HL-60 (cell line): ENCODE results near the gene HTR2B.

Source experiments
- DNase-seq, 2 experiments: peaks; one replicate each; pipeline ENCODE4 v3.0.0-alpha.2; 2010 to 2020; ENCODE audit warnings: low read depth in 1 of 2, low spot score in 1 of 2
- H3K27ac ChIP-seq: fragments of 250-450 bp; sonication (Bioruptor Pico); replicated peaks from 2 replicates; pipeline ENCODE4 v1.5.1; 2020; ENCODE audit warnings: mild to moderate bottlenecking, moderate library complexity
- H3K27me3 ChIP-seq: fragments of 250-450 bp; sonication (Bioruptor Pico); 2 replicates; pipeline ENCODE4 v1.5.1; 2021; ENCODE audit warnings: mild to moderate bottlenecking, moderate library complexity; ENCODE audit not compliant: insufficient read depth, poor library complexity, severe bottlenecking
- H3K4me3 ChIP-seq: replicated peaks from 2 replicates; pipeline ENCODE4 v1.5.1; 2011; ENCODE audit warnings: mild to moderate bottlenecking, control low read depth, low read length; ENCODE audit not compliant: insufficient read depth
- CTCF ChIP-seq: IDR thresholded peaks from one replicate; pipeline ENCODE4 v1.5.1; 2011; ENCODE audit warnings: low read length, control low read depth, inconsistent platforms; ENCODE audit not compliant: insufficient read depth
- GABPA ChIP-seq: IDR thresholded peaks from 2 replicates; pipeline ENCODE4 v1.6.1; 2012; ENCODE audit warnings: low read depth
- POLR2AphosphoS5 ChIP-seq: IDR thresholded peaks from 2 replicates; pipeline ENCODE4 v1.6.1; 2012; ENCODE audit warnings: low read depth
- SPI1 ChIP-seq: IDR thresholded peaks from 2 replicates; pipeline ENCODE4 v1.6.1; 2012; ENCODE audit warnings: low read depth, mild to moderate bottlenecking, borderline replicate concordance
- TF ChIP-seq, protein P1 (sequence below): IDR thresholded peaks from 2 replicates; pipeline ENCODE4 v1.6.1; 2012; ENCODE audit warnings: low read depth; ENCODE audit not compliant: insufficient replicate concordance

HTR2B gene

DNA sequence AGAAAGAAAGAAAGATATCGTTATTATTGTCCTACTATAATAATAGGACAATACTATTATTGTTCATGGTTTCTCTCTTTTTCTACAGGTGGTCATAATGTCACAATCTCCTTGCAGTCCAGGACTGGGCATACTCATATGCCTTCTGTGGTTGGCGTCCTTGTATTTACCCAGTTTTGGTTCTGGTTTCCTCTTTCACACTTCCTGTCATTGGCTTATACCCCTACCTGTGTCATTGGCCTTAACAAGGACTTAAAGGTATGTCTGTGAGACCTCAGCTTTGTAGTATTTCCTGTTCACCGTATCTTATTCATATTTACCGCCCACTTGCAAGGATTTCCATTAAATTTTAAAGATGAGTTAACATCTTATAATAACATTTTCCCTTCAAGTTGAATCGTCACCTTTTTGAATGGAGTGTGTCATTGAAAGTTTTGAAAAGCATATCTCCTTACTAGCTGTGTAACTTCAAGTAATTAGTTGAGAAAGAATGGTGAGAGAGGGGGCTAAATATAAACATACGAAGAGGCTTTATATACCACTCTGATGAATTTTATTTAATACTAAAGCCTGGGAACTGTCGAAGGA, 36.5 kb upstream of the HTR2B start:
- no peak for DNase-seq
- Histone ChIP-seq H3K4me3 (no peak overlapping the region), H3K27me3 (no peaks in the 10 kb centered on the region), H3K27ac (no peak overlapping the region)
- TF ChIP-seq SPI1: no peak
- TF ChIP-seq GABPA: no peak
- no peak for TF ChIP-seq POLR2AphosphoS5
- TF ChIP-seq, protein P1, sequence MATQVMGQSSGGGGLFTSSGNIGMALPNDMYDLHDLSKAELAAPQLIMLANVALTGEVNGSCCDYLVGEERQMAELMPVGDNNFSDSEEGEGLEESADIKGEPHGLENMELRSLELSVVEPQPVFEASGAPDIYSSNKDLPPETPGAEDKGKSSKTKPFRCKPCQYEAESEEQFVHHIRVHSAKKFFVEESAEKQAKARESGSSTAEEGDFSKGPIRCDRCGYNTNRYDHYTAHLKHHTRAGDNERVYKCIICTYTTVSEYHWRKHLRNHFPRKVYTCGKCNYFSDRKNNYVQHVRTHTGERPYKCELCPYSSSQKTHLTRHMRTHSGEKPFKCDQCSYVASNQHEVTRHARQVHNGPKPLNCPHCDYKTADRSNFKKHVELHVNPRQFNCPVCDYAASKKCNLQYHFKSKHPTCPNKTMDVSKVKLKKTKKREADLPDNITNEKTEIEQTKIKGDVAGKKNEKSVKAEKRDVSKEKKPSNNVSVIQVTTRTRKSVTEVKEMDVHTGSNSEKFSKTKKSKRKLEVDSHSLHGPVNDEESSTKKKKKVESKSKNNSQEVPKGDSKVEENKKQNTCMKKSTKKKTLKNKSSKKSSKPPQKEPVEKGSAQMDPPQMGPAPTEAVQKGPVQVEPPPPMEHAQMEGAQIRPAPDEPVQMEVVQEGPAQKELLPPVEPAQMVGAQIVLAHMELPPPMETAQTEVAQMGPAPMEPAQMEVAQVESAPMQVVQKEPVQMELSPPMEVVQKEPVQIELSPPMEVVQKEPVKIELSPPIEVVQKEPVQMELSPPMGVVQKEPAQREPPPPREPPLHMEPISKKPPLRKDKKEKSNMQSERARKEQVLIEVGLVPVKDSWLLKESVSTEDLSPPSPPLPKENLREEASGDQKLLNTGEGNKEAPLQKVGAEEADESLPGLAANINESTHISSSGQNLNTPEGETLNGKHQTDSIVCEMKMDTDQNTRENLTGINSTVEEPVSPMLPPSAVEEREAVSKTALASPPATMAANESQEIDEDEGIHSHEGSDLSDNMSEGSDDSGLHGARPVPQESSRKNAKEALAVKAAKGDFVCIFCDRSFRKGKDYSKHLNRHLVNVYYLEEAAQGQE: no peak
- TF ChIP-seq CTCF: no peak

DNA sequence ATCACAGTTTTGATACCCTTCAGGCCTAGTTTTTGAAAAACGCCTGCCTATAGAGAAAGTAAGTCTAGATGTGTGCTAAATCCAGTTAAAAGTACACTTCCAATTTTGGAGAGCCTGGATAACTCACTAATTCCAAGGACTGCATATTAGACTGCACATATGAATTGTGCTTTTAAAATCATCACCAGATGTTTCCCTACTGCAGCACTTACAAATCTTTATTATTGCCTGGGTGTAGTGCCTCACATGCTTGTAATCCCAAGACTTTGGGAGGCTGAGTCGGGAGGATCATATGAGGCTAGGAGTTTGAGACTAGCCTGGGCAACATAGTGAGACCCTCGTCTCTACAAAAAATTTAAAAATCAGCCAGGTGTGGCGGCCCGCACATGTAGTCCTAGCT, 35.9 kb upstream of the HTR2B start:
- H3K27ac ChIP-seq: no peak overlapping the region

DNA sequence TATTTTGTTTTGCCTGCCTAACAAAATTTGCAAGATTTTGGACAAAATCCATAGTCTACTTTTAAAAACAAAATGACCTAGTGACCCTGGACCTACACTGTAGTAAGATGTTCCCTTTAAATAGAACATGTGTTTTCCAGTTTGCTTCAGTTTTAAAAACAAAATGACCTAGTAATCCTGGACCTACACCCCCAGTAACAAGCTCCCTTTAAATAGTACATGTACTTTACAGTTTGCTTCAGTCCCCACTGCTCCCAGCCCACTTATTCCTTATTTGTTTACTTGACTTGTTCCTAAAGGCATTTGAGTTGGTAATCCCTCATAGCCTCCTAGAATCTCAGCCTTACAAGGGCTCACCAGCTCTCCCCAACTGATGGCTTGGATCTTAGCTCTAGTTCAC, 34.5 kb upstream of the HTR2B start:
- no peak overlapping the region for H3K4me3 ChIP-seq
- no peak for TF ChIP-seq SPI1
- TF ChIP-seq POLR2AphosphoS5: no peak
- TF ChIP-seq GABPA: no peak
- TF ChIP-seq, protein P1: no peak
- no peak for TF ChIP-seq CTCF
- no peak for DNase-seq
- H3K27me3 ChIP-seq: no peaks in the 10 kb centered on the region
- H3K27ac ChIP-seq: no peak overlapping the region

More for the DNA sequence above, 35.9 kb upstream of the HTR2B start:
- DNase-seq: no peak
- TF ChIP-seq POLR2AphosphoS5 (no peak), CTCF (no peak), SPI1 (no peak), GABPA (no peak)
- TF ChIP-seq, protein P1: no peak
- Histone ChIP-seq H3K27me3 (no peaks in the 10 kb centered on the region), H3K4me3 (no peak overlapping the region)
